Caco-2 (cell line): ENCODE results near the gene LIPN. TPM values are rescaled to one million over a fixed set of nuclear protein-coding genes. Genes with fewer than 3 reads are reported as not detected.

Source experiments
- BruUV-seq: library from RNA; stranded (reverse); fragments of 400-500 nt; replicated peaks from 2 replicates; lab custom pipeline; 2021; lab: Mats Ljungman, UMichigan
- CTCF ChIA-PET: fragments of 300-600 bp; sonication (Branson Sonifier 250); formaldehyde crosslinking; loops from one replicate; lab custom pipeline; 2022; ENCODE audit warnings: antibody characterized with exemption; lab: Charles Lee
- POLR2A ChIA-PET: fragments of 300-600 bp; sonication (Branson Sonifier 250); formaldehyde crosslinking; loops from one replicate; lab custom pipeline; 2022; ENCODE audit warnings: antibody characterized with exemption; lab: Charles Lee
- DNase-seq, 2 experiments: peaks; one replicate each; pipeline versions ENCODE4 v3.0.0 to v3.0.0-alpha.2; 2020 to 2022
- H3K27me3 ChIP-seq: replicated peaks from 2 replicates; pipeline ENCODE4 v1.6.0; 2011; ENCODE audit warnings: low read length; ENCODE audit not compliant: control insufficient read depth, insufficient read depth
- H3K36me3 ChIP-seq: 2 replicates; pipeline ENCODE4 v1.5.1; 2011; ENCODE audit warnings: low read length; ENCODE audit not compliant: control insufficient read depth, insufficient read depth
- H3K4me1 ChIP-seq: fragments of 250-450 bp; sonication (Bioruptor Pico); 2 replicates; pipeline ENCODE4 v1.5.1; 2020; ENCODE audit warnings: mild to moderate bottlenecking
- H3K4me3 ChIP-seq: 2 replicates; pipeline ENCODE4 v1.5.1; 2011; ENCODE audit warnings: low read depth, mild to moderate bottlenecking, control low read depth, low read length
- H3K9me3 ChIP-seq: fragments of 250-450 bp; sonication (Bioruptor Pico); 2 replicates; pipeline ENCODE4 v1.5.1; 2020; ENCODE audit warnings: mild to moderate bottlenecking, moderate library complexity
- H3K27ac Mint-ChIP-seq: one replicate; pipeline ENCODE4 v1.8.0; 2022; ENCODE audit warnings: mixed read lengths; ENCODE audit not compliant: unreplicated experiment
- H3K27me3 Mint-ChIP-seq: one replicate; pipeline ENCODE4 v1.8.0; 2022; ENCODE audit warnings: mixed read lengths; ENCODE audit not compliant: insufficient read depth, unreplicated experiment
- H3K36me3 Mint-ChIP-seq: one replicate; pipeline ENCODE4 v1.8.0; 2022; ENCODE audit warnings: mild to moderate bottlenecking, mixed read lengths; ENCODE audit not compliant: insufficient read depth, unreplicated experiment
- H3K4me1 Mint-ChIP-seq: one replicate; pipeline ENCODE4 v1.8.0; 2022; ENCODE audit warnings: low read depth, mixed read lengths; ENCODE audit not compliant: unreplicated experiment
- H3K4me3 Mint-ChIP-seq: one replicate; pipeline ENCODE4 v1.8.0; 2022; ENCODE audit warnings: mild to moderate bottlenecking, moderate library complexity, mixed read lengths; ENCODE audit not compliant: unreplicated experiment
- H3K9me3 Mint-ChIP-seq: one replicate; pipeline ENCODE4 v1.8.0; 2022; ENCODE audit warnings: mixed read lengths; ENCODE audit not compliant: unreplicated experiment
- CTCF ChIP-seq, 2 experiments: fragments of 200-600 bp in 1 of 2; IDR thresholded peaks; 1 replicate in 1 of 2; 2 replicates in 1 of 2; pipeline versions ENCODE4 v1.5.1 to v1.8.0; 2011 to 2022; ENCODE audit warnings: antibody characterized with exemption in 1 of 2, control low read depth in 1 of 2, inconsistent platforms in 1 of 2, low read depth in 1 of 2, low read length in 1 of 2, mild to moderate bottlenecking in 1 of 2, moderate library complexity in 1 of 2; ENCODE audit not compliant: insufficient read depth in 1 of 2, severe bottlenecking in 1 of 2, unreplicated experiment in 1 of 2
- intact Hi-C: fragments of 100-400 bp; cut with micrococcal nuclease; formaldehyde crosslinking; loops from one replicate; pipeline ENCODE4 v1.10.0; 2022; ENCODE audit not compliant: unreplicated experiment
- total RNA-seq: library from RNA; stranded (reverse); gene quantifications from 2 replicates; pipeline ENCODE4 v1.2.3, GENCODE V29; 2022

Gene LIPN
- total RNA-seq, 1 experiment from 2014 or later: not detected

DNA sequence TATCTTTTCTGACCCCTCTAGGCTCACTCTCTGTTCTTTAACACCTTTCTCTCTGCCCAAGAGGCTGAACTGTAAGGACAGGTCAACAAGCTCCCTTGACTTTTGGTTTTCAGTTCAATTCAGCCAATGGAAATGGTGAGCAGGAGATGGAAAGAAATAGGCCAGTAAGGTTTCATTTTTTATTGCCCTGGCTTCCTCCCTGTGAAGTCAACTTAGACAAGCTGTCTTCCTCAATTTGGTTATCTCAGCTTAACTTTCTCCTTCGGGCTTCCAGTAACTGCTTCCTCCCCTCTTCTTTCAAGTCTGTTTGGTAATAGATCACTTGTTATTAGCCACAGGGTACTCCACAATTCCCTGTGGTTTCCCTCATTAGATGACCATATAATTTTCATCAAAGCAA lies 34.0 kb upstream of the LIPN start:
- no peaks in the 10 kb centered on the region for H3K4me1 Mint-ChIP-seq
- no TSS peak for BruUV-seq

GRCh38 chr10:88728107-88728763 lies 31.6 kb upstream of the LIPN start:
- no peak overlapping the region for H3K4me3 Mint-ChIP-seq
- H3K27ac Mint-ChIP-seq: no peak overlapping the region
- peaks cover 8% of the 10 kb centered on the region for H3K27me3 Mint-ChIP-seq
- CTCF ChIA-PET: no interaction called here
- DNase-seq: peak; percentile 34 to 48
- no peaks in the 10 kb centered on the region for H3K9me3 ChIP-seq
- BruUV-seq: no TSS peak
- no peaks in the 10 kb centered on the region for H3K36me3 ChIP-seq
- intact Hi-C loops: loop anchor here (5.0 kb wide), 1 partner anchor 41 kb away; no protein-coding TSS in a partner anchor
- no peaks in the 10 kb centered on the region for H3K4me1 Mint-ChIP-seq
- H3K27me3 ChIP-seq: no peaks in the 10 kb centered on the region
- peak in 1 of 2 experiments; percentile 19 for TF ChIP-seq CTCF (IDR thresholded peaks at IDR 0.05; ENCODE audit: insufficient read depth in 1 of 2, low read depth in 1 of 2, low read length in 1 of 2, severe bottlenecking in 1 of 2, unreplicated experiment in 1 of 2)
- no peak overlapping the region for H3K4me3 ChIP-seq
- H3K9me3 Mint-ChIP-seq: no peaks in the 10 kb centered on the region
- H3K36me3 Mint-ChIP-seq: no peaks in the 10 kb centered on the region
- POLR2A ChIA-PET: no interaction called here
- no peaks in the 10 kb centered on the region for H3K4me1 ChIP-seq

More for the DNA sequence above, 34.0 kb upstream of the LIPN start:
- H3K27me3 ChIP-seq: no peaks in the 10 kb centered on the region
- ChIA-PET CTCF (no interaction called here), POLR2A (no interaction called here)
- no peaks in the 10 kb centered on the region for H3K4me1 ChIP-seq
- no peaks in the 10 kb centered on the region for H3K36me3 ChIP-seq
- Mint-ChIP-seq H3K27ac (no peak overlapping the region), H3K9me3 (no peaks in the 10 kb centered on the region), H3K4me3 (no peak overlapping the region), H3K36me3 (no peaks in the 10 kb centered on the region), H3K27me3 (peaks cover 8% of the 10 kb centered on the region)
- no peak for TF ChIP-seq CTCF (IDR thresholded peaks at IDR 0.05; ENCODE audit: insufficient read depth in 1 of 2, low read depth in 1 of 2, low read length in 1 of 2, severe bottlenecking in 1 of 2, unreplicated experiment in 1 of 2)
- H3K9me3 ChIP-seq: no peaks in the 10 kb centered on the region
- DNase-seq: no peak
- intact Hi-C loops: loop anchor here (5.0 kb wide), 1 partner anchor 38 kb away; no protein-coding TSS in a partner anchor
- no peak overlapping the region for H3K4me3 ChIP-seq

DNA sequence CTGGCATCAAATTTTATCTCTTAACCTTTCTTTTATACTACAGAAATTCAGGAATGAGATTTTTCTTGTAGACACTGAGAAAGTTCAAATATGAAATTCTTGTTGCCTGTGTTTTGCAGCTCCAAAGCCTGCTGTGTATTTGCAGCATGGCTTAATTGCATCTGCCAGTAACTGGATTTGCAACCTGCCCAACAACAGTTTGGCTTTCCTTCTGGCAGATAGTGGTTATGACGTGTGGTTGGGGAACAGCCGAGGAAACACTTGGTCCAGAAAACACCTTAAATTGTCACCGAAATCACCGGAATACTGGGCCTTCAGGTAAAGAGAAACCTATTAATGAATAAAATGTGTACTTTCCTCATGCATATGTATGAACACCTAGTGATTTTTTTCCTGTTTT lies 29.0 kb upstream of the LIPN start:
- no TSS peak for BruUV-seq
- CTCF ChIA-PET: no interaction called here
- no peak for DNase-seq
- H3K36me3 ChIP-seq: no peaks in the 10 kb centered on the region
- POLR2A ChIA-PET: no interaction called here
- Mint-ChIP-seq H3K27ac (no peak overlapping the region), H3K4me1 (no peaks in the 10 kb centered on the region), H3K4me3 (no peak overlapping the region), H3K9me3 (no peaks in the 10 kb centered on the region), H3K36me3 (no peaks in the 10 kb centered on the region), H3K27me3 (peaks cover 2% of the 10 kb centered on the region)
- no peaks in the 10 kb centered on the region for H3K4me1 ChIP-seq
- intact Hi-C loops: no loop called here
- TF ChIP-seq CTCF (IDR thresholded peaks at IDR 0.05; ENCODE audit: insufficient read depth in 1 of 2, low read depth in 1 of 2, low read length in 1 of 2, severe bottlenecking in 1 of 2, unreplicated experiment in 1 of 2): no peak
- no peaks in the 10 kb centered on the region for H3K9me3 ChIP-seq
- H3K4me3 ChIP-seq: no peak overlapping the region
- H3K27me3 ChIP-seq: no peaks in the 10 kb centered on the region
